ENCODE data around the gene RAB11FIP2.

DNA sequence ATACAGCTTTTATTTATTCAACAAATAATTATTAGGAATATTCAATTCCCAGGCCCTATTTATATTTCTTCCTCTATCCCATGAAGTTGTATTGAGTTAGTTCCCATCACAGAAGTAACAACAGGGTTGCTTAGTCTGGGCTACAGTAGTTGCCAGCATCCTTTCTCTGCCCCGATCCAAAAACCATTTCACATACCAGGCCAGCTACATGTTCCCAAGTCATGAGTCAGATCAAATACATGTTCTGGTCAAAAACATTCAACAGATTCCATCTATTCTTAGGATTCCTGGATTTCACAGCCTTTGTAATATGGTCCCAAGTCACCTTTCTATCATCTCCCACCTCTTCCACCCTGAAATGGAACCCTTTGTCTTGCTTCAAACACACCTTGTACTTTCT is 91.6 kb downstream of the RAB11FIP2 start:
- TF ChIP-seq SUZ12 (IDR thresholded peaks at IDR 0.05; ENCODE audit: extremely low read depth, insufficient read depth, insufficient read length) (no peak), YY1 (IDR thresholded peaks at IDR 0.05; ENCODE audit: insufficient read depth, insufficient read length) (no peak), ZNF274 (IDR thresholded peaks at IDR 0.05; ENCODE audit: low read depth, low read length) (no peak)

Measured in NT2/D1 (cell line).